ES-I3 (cell line): Measurements from ENCODE around the gene WASHC1.
"Not testable (repeated sequence)": the region's sequence is repeated elsewhere in the genome, so short reads cannot be mapped to it uniquely, and the experiment has no call there.

Experiments
- H3K36me3 ChIP-seq: 2 replicates; pipeline ENCODE4 v1.6.1; 2013; ENCODE audit warnings: mild to moderate bottlenecking, low read length, control low read depth, moderate library complexity; ENCODE audit not compliant: insufficient read depth
- H3K4me1 ChIP-seq: 2 replicates; pipeline ENCODE4 v1.6.1; 2013; ENCODE audit warnings: mild to moderate bottlenecking, control low read depth, low read length; ENCODE audit not compliant: insufficient read depth
- H3K9ac ChIP-seq: 2 replicates; pipeline ENCODE4 v1.6.1; 2013; ENCODE audit warnings: low read depth, mild to moderate bottlenecking, low read length, moderate library complexity
- H3K9me3 ChIP-seq: 2 replicates; pipeline ENCODE4 v1.6.1; 2013; ENCODE audit warnings: mild to moderate bottlenecking, low read length, moderate library complexity; ENCODE audit not compliant: control insufficient read depth, insufficient read depth

The WASHC1 gene

GRCh38 chr9:43116-43515 lies 13.9 kb upstream of the WASHC1 start:
- not testable (repeated sequence) for H3K36me3 ChIP-seq, H3K4me1 ChIP-seq, H3K9me3 ChIP-seq, H3K9ac ChIP-seq

DNA sequence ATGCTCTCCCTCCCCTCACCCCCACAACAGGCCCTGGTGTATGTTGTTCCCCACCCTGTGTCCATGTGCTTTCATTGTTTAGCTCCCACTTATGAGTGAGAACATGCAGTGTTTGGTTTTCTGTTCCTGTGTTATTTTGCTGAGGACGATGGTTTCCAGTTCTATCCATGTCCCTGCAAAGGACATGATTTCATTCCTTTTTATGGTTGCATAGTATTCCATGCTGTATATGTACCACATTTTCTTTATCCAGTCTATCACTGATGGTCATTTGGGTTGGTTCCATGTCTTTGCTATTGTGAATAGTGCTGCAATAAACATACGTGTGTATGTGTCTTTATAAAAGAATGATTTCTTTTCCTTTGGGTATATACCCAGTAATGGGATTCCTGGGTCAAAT lies 12.6 kb upstream of the WASHC1 start:
- not testable (repeated sequence) for H3K4me1 ChIP-seq, H3K36me3 ChIP-seq, H3K9ac ChIP-seq, H3K9me3 ChIP-seq

- not testable (repeated sequence) for H3K9me3 ChIP-seq, H3K9ac ChIP-seq, H3K36me3 ChIP-seq, H3K4me1 ChIP-seq
Measured at GRCh38 chr9:41261-41676, 12.0 kb upstream of the WASHC1 start.

- not testable (repeated sequence) for H3K4me1 ChIP-seq, H3K9ac ChIP-seq, H3K36me3 ChIP-seq, H3K9me3 ChIP-seq
Measured at GRCh38 chr9:32308-32707, 3.1 kb upstream of the WASHC1 start.

DNA sequence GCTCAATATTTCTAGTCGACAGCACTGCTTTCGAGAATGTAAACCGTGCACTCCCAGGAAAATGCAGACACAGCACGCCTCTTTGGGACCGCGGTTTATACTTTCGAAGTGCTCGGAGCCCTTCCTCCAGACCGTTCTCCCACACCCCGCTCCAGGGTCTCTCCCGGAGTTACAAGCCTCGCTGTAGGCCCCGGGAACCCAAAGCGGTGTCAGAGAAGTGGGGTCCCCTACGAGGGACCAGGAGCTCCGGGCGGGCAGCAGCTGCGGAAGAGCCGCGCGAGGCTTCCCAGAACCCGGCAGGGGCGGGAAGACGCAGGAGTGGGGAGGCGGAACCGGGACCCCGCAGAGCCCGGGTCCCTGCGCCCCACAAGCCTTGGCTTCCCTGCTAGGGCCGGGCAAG lies 481 bp downstream of the WASHC1 start:
- H3K4me1 ChIP-seq, H3K36me3 ChIP-seq, H3K9me3 ChIP-seq: not testable (repeated sequence)
- H3K9ac ChIP-seq = peak overlapping the region; percentile 48; the same call in 1 of the 2 replicates

GRCh38 chr9:21621-22020 lies 7.6 kb downstream of the WASHC1 start:
- H3K9ac ChIP-seq, H3K9me3 ChIP-seq, H3K36me3 ChIP-seq, H3K4me1 ChIP-seq: not testable (repeated sequence)

DNA sequence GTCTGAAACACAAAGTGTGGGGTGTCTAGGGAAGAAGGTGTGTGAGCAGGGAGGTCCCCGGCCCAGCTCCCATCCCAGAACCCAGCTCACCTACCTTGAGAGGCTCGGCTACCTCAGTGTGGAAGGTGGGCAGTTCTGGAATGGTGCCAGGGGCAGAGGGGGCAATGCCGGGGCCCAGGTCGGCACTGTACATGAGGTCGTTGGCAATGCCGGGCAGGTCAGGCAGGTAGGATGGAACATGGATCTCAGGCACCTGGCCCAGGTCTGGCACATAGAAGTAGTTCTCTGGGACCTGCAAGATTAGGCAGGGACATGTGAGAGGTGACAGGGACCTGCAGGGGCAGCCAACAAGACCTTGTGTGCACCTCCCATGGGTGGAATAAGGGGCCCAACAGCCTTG lies 12.4 kb downstream of the WASHC1 start:
- not testable (repeated sequence) for H3K4me1 ChIP-seq, H3K36me3 ChIP-seq, H3K9me3 ChIP-seq, H3K9ac ChIP-seq

- H3K9me3 ChIP-seq, H3K4me1 ChIP-seq, H3K9ac ChIP-seq, H3K36me3 ChIP-seq: not testable (repeated sequence)
Measured at GRCh38 chr9:14129-14809, 15.0 kb downstream of the WASHC1 start.

DNA sequence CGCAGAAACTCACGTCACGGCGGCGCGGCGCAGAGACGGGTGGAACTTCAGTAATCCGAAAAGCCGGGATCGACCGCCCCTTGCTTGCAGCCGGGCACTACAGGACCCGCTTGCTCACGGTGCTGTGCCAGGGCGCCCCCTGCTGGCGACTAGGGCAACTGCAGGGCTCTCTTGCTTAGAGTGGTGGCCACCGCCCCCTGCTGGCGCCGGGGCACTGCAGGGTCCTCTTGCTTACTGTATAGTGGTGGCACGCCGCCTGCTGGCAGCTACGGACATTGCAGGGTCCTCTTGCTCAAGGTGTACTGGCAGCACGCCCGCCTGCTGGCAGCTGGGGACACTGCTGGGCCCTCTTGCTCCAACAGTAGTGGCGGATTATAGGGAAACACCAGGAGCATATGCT lies 18.1 kb downstream of the WASHC1 start:
- H3K36me3 ChIP-seq, H3K9ac ChIP-seq, H3K9me3 ChIP-seq, H3K4me1 ChIP-seq: not testable (repeated sequence)

DNA sequence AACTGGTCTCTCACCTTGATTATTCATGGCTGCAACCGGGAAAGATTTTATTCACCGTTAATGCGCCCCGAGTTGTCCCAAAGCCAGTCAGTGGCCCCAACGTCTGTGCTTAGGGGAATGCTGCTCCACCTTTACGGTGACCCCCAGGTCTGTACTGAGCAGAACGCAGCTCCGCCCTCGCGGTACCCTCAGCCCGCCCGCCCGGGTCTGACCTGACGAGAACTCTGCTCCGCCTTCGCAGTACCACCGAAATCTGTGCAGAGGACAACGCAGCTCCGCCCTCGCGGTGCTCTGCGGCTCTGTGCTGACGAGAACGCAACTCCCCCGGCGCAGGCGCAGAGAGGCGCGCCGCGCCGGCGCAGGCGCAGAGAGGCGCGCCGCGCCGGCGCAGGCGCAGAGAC lies 18.6 kb downstream of the WASHC1 start:
- H3K4me1 ChIP-seq, H3K9me3 ChIP-seq, H3K9ac ChIP-seq, H3K36me3 ChIP-seq: not testable (repeated sequence)

DNA sequence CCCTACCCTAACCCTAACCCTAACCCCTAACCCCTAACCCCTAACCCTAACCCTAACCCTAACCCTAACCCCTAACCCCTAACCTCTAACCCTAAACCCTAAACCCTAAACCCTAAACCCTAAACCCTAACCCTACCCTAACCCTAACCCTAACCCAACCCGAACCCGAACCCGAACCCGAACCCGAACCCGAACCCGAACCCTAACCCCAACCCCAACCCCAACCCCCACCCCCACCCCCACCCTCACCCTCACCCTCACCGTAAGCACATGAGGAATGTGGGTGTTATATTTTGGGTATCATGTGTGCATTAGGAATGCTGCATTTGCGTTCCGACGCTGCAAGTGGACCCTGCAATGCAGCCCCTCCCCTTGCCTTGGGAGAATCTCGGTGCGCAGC lies 19.0 kb downstream of the WASHC1 start:
- H3K9ac ChIP-seq, H3K4me1 ChIP-seq, H3K9me3 ChIP-seq, H3K36me3 ChIP-seq: not testable (repeated sequence)
